SK-N-SH treated with all-trans-retinoic acid at 6 μM for 48 hours (cell line): ENCODE results near the gene LHFPL2.

Experiments
- ARNTL ChIP-seq: fragments of 450-650 bp; formaldehyde crosslinking; IDR thresholded peaks from 2 replicates; pipeline ENCODE4 v1.5.0; 2020; ENCODE audit warnings: low read depth, mild to moderate bottlenecking, moderate library complexity, borderline replicate concordance
- BACH2 ChIP-seq: fragments of 250-450 bp; sonication (Bioruptor Pico); IDR thresholded peaks from 2 replicates; pipeline ENCODE4 v1.9.0; 2021; ENCODE audit warnings: mild to moderate bottlenecking, borderline replicate concordance
- PATZ1 ChIP-seq: fragments of 250-450 bp; sonication (Bioruptor Pico); IDR thresholded peaks from 2 replicates; pipeline ENCODE4 v1.8.0; 2020; ENCODE audit warnings: mild to moderate bottlenecking, moderate library complexity, borderline replicate concordance
- SNAI2 ChIP-seq: fragments of 250-450 bp; sonication (Bioruptor Pico); IDR thresholded peaks from 2 replicates; pipeline ENCODE4 v1.5.0; 2020; ENCODE audit warnings: mild to moderate bottlenecking, moderate library complexity
- TCF4 ChIP-seq: fragments of 250-450 bp; sonication (Bioruptor Pico); IDR thresholded peaks from 2 replicates; pipeline ENCODE4 v1.8.0; 2021; ENCODE audit warnings: mild to moderate bottlenecking, moderate library complexity, borderline replicate concordance
- ZNF565 ChIP-seq: fragments of 450-650 bp; formaldehyde crosslinking; conservative IDR thresholded peaks from 2 replicates; pipeline ENCODE4 v1.5.0; 2020; ENCODE audit warnings: low read depth, mild to moderate bottlenecking, moderate library complexity

DNA sequence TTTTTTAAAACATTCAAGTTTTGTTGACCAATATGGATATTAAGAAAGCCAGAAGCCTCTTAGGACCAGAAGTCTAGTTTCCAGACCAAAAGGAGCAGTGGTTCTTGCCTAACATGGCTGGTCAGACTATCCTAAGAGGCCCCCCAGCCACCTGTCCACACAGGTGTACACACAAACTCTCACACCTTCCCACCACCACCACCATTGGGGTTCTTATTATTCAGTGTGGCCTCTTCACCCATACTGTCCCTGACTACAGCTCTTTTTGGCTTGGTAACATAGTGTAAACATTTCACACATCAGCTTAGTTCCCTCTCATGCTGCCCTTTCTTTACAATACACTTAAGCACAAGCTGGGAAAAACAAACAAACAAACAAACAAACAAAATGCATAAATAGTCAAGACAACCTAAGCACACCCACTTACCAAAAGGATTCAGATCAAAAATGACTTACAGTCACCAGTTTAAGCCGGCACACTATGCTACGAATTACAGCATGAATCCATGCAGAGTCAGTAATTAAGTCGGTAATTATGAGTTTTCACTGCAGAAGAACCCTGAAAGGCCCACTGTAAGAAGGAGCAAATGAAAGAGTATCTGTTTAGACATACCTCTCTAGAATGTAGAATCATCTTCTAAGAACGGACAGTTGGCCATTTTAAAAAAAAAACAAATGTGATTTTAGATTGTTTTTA is 9.5 kb downstream of the LHFPL2 start:
- no peak for TF ChIP-seq ARNTL
- no peak for TF ChIP-seq ZNF565 (CRISPR knock-in tag)
- TF ChIP-seq TCF4 (CRISPR knock-in tag), result no peak
- no peak for TF ChIP-seq BACH2 (CRISPR knock-in tag)
- no peak for TF ChIP-seq SNAI2 (CRISPR knock-in tag)
- no peak for TF ChIP-seq PATZ1 (CRISPR knock-in tag)
